ENCODE results near the gene OBP2A.

DNA sequence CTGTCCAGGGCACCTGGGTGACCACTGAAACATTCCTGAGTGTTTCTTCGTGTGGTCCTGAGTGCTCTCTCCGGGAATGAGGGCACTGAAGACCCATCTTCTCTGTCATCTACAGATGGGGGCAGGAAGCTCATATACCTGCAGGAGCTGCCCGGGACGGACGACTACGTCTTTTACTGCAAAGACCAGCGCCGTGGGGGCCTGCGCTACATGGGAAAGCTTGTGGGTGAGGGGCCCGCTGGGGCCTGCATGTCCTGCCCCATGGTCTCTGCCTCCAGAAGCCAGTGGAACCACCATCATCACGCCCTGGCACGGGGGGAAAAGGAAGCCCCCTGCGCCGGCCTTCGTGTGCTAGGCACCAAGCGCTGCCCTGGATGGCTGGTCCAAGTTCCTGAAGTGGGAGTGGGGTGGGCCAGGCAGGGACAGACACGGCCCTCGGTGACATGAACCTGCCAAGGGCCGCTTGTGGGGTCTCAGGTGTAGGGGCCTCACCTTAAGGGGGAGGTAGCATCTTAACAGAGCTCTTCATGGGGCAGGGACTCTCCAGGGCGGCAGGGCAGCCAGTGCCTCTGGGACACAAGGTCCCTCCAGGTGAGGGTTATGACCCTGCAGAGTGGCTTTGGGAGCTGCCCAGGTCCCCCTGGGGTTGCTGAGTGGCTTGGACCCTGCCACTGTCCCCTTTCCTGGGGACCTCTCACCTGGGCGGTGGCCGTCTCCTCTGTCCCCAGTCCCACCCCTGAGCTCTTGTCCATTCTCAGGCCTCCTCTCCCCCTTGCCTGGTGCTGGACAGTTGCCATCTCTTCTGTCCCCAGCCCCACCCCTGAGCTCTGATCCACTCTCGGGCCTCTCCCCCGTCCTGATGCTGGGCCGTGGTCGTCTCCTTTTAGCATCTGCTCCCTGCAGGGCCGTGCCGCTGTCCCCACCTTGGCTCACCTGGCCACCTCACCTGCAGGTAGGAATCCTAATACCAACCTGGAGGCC lies 2.1 kb downstream of the OBP2A start:
- TF ChIP-seq, protein P1, sequence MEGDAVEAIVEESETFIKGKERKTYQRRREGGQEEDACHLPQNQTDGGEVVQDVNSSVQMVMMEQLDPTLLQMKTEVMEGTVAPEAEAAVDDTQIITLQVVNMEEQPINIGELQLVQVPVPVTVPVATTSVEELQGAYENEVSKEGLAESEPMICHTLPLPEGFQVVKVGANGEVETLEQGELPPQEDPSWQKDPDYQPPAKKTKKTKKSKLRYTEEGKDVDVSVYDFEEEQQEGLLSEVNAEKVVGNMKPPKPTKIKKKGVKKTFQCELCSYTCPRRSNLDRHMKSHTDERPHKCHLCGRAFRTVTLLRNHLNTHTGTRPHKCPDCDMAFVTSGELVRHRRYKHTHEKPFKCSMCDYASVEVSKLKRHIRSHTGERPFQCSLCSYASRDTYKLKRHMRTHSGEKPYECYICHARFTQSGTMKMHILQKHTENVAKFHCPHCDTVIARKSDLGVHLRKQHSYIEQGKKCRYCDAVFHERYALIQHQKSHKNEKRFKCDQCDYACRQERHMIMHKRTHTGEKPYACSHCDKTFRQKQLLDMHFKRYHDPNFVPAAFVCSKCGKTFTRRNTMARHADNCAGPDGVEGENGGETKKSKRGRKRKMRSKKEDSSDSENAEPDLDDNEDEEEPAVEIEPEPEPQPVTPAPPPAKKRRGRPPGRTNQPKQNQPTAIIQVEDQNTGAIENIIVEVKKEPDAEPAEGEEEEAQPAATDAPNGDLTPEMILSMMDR (IDR thresholded peaks at IDR 0.05; ENCODE audit: low read length) = no peak
- no peak for TF ChIP-seq EZH2 (IDR thresholded peaks at IDR 0.05; ENCODE audit: borderline replicate concordance, low read length)

Measured in OCI-LY1 (cell line).